Measurements from ENCODE around the gene ALG14. TPM values are rescaled to one million over a fixed set of nuclear protein-coding genes. Genes with fewer than 3 reads are reported as not detected.
A peak's percentile ranks its signal among the peaks of the same experiment; 100 is the strongest.
"Not testable (repeated sequence)": the region's sequence is repeated elsewhere in the genome, so short reads cannot be mapped to it uniquely, and the experiment has no call there.

The ALG14 gene
- total RNA-seq, 1 donor from 2014 or later = 0.92 TPM

DNA sequence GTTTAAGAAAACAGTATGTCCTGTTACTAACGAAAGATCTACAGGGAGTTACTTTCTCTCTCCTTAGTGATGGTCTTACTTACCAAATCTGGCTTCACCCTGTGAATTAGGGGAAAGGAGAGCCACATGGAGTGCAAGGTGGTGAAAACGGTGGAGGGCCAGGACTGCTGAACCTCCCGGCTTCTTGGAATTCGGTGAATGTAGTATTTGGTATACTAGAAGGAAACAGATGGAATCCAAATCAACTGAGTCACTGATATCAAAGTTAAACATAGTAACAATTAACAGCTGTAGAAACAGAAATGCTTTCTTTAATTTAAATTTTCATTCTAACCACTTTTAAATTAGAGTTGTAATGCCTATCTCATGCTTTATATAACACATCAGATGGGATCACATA is 45.7 kb downstream of the ALG14 start:
- TF ChIP-seq, protein P1, sequence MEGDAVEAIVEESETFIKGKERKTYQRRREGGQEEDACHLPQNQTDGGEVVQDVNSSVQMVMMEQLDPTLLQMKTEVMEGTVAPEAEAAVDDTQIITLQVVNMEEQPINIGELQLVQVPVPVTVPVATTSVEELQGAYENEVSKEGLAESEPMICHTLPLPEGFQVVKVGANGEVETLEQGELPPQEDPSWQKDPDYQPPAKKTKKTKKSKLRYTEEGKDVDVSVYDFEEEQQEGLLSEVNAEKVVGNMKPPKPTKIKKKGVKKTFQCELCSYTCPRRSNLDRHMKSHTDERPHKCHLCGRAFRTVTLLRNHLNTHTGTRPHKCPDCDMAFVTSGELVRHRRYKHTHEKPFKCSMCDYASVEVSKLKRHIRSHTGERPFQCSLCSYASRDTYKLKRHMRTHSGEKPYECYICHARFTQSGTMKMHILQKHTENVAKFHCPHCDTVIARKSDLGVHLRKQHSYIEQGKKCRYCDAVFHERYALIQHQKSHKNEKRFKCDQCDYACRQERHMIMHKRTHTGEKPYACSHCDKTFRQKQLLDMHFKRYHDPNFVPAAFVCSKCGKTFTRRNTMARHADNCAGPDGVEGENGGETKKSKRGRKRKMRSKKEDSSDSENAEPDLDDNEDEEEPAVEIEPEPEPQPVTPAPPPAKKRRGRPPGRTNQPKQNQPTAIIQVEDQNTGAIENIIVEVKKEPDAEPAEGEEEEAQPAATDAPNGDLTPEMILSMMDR (IDR thresholded peaks at IDR 0.05; ENCODE audit: insufficient read depth, low read length, poor library complexity, severe bottlenecking) = no peak
- H3K36me3 ChIP-seq (ENCODE audit: control insufficient read depth, insufficient read depth, low read length) = no peaks in the 10 kb centered on the region
- no peak overlapping the region for H3K4me3 ChIP-seq (ENCODE audit: low read depth, low read length)
- no peaks in the 10 kb centered on the region for H3K27me3 ChIP-seq (ENCODE audit: control insufficient read depth, insufficient read depth, low read length)
- DNase-seq (ENCODE audit: low read depth) = no peak

GRCh38 chr1:95023399-95024043 is 49.2 kb downstream of the ALG14 start:
- DNase-seq (ENCODE audit: low read depth) = peak; percentile 48
- TF ChIP-seq, protein P1 (IDR thresholded peaks at IDR 0.05; ENCODE audit: insufficient read depth, low read length, poor library complexity, severe bottlenecking) = no peak
- H3K27me3 ChIP-seq (ENCODE audit: control insufficient read depth, insufficient read depth, low read length) = no peaks in the 10 kb centered on the region

GRCh38 chr1:95022644-95022926 is 50.2 kb downstream of the ALG14 start:
- H3K4me3 ChIP-seq (ENCODE audit: low read depth, low read length) = no peak overlapping the region
- no peaks in the 10 kb centered on the region for H3K27me3 ChIP-seq (ENCODE audit: control insufficient read depth, insufficient read depth, low read length)
- H3K36me3 ChIP-seq (ENCODE audit: control insufficient read depth, insufficient read depth, low read length) = no peaks in the 10 kb centered on the region
- TF ChIP-seq, protein P1 (IDR thresholded peaks at IDR 0.05; ENCODE audit: insufficient read depth, low read length, poor library complexity, severe bottlenecking) = no peak
- no peak for DNase-seq (ENCODE audit: low read depth)

More at GRCh38 chr1:95023399-95024043, 49.2 kb downstream of the ALG14 start:
- Histone ChIP-seq H3K4me3 (ENCODE audit: low read depth, low read length) (no peak overlapping the region), H3K36me3 (ENCODE audit: control insufficient read depth, insufficient read depth, low read length) (no peaks in the 10 kb centered on the region)

GRCh38 chr1:95021805-95022643 is 50.7 kb downstream of the ALG14 start:
- Histone ChIP-seq H3K27me3 (ENCODE audit: control insufficient read depth, insufficient read depth, low read length) (no peaks in the 10 kb centered on the region), H3K36me3 (ENCODE audit: control insufficient read depth, insufficient read depth, low read length) (no peaks in the 10 kb centered on the region), H3K4me3 (ENCODE audit: low read depth, low read length) (no peak overlapping the region)
- DNase-seq (ENCODE audit: low read depth) = no peak
- TF ChIP-seq, protein P1 (IDR thresholded peaks at IDR 0.05; ENCODE audit: insufficient read depth, low read length, poor library complexity, severe bottlenecking) = no peak

GRCh38 chr1:95021119-95021518 is 51.6 kb downstream of the ALG14 start:
- DNase-seq (ENCODE audit: low read depth) = no peak
- TF ChIP-seq, protein P1 (IDR thresholded peaks at IDR 0.05; ENCODE audit: insufficient read depth, low read length, poor library complexity, severe bottlenecking) = no peak
- Histone ChIP-seq H3K4me3 (ENCODE audit: low read depth, low read length) (no peak overlapping the region), H3K27me3 (ENCODE audit: control insufficient read depth, insufficient read depth, low read length) (no peaks in the 10 kb centered on the region), H3K36me3 (ENCODE audit: control insufficient read depth, insufficient read depth, low read length) (no peaks in the 10 kb centered on the region)

GRCh38 chr1:95019466-95019865 is 53.3 kb downstream of the ALG14 start:
- H3K36me3 ChIP-seq (ENCODE audit: control insufficient read depth, insufficient read depth, low read length); DNase-seq (ENCODE audit: low read depth); H3K27me3 ChIP-seq (ENCODE audit: control insufficient read depth, insufficient read depth, low read length); H3K4me3 ChIP-seq (ENCODE audit: low read depth, low read length): not testable (repeated sequence)

All from kidney epithelial cell (primary cell).